K562 (cell line): ENCODE results near the gene NR5A2. TPM values are rescaled to one million over a fixed set of nuclear protein-coding genes. Genes with fewer than 3 reads are reported as not detected.
A peak's percentile ranks its signal among the peaks of the same experiment; 100 is the strongest.

Source experiments
- ATAC-seq: fragments of 200-7000 bp; cut with Tn5 transposase; 3 replicates; pipeline ENCODE4 v1.9.1; 2020; ENCODE audit warnings: moderate library complexity
- BruUV-seq: library from RNA; stranded (reverse); fragments of 400-500 nt; replicated peaks from 2 replicates; lab custom pipeline; 2021; lab: Mats Ljungman, UMichigan
- CTCF ChIA-PET: fragments of 300-600 bp; formaldehyde crosslinking; extraction: SDS; loops from one replicate; lab custom pipeline; 2021; ENCODE audit warnings: low intra/inter-chr PET ratio; lab: Yijun Ruan, JAX
- POLR2A ChIA-PET: fragments of 300-600, 350-650 bp; sonication (Branson Sonifier 250); formaldehyde crosslinking; extraction: SDS; loops from one replicate; lab custom pipeline; 2021; ENCODE audit warnings: antibody characterized with exemption, inconsistent platforms; lab: Yijun Ruan, JAX
- DNase-seq, 4 experiments: peaks; one replicate each; pipeline versions ENCODE4 v3.0.0 to v3.0.0-alpha.2; 2011 to 2018; ENCODE audit warnings: low spot score in 3 of 4, mixed read lengths in 3 of 4; ENCODE audit errors: extremely low read depth in 1 of 4
- FAIRE-seq: peaks from 2 replicates; lab custom pipeline; 2011; peaks lifted over from hg19 to GRCh38; lab: Jason Lieb, UNC
- H2AFZ ChIP-seq: 2 replicates; pipeline ENCODE4 v1.6.0; 2011; ENCODE audit warnings: low read depth, low read length, control low read depth, inconsistent platforms
- H3K27ac ChIP-seq: fragments of 200-600 bp; 3 replicates; pipeline ENCODE4 v1.8.0; 2011; ENCODE audit warnings: low read depth, mild to moderate bottlenecking, control low read depth, inconsistent platforms, low read length, moderate library complexity, mixed read lengths; ENCODE audit errors: extremely low read depth
- H3K27me3 ChIP-seq, 2 experiments: fragments of 300-600 bp in 1 of 2; 2 replicates in 1 of 2; 3 replicates in 1 of 2; pipeline versions ENCODE4 v1.6.0 to v1.8.0; 2011; ENCODE audit warnings: inconsistent platforms in 2 of 2, low read length in 2 of 2, mild to moderate bottlenecking in 1 of 2, mixed read lengths in 1 of 2, moderate library complexity in 1 of 2; ENCODE audit not compliant: control insufficient read depth in 2 of 2, insufficient read depth in 2 of 2
- H3K36me3 ChIP-seq: fragments of 300-600 bp; 3 replicates; pipeline ENCODE4 v1.8.0; 2011; ENCODE audit warnings: mild to moderate bottlenecking, low read length, inconsistent platforms; ENCODE audit not compliant: control insufficient read depth, insufficient read depth
- H3K4me1 ChIP-seq, 2 experiments: fragments of 200-600 bp in 1 of 2; replicated peaks in 1 of 2; 2 replicates in 1 of 2; 3 replicates in 1 of 2; pipeline versions ENCODE4 v1.5.1 to v1.8.0; 2011; ENCODE audit warnings: inconsistent platforms in 2 of 2, low read length in 2 of 2, mild to moderate bottlenecking in 1 of 2, mixed read lengths in 1 of 2, moderate library complexity in 1 of 2; ENCODE audit not compliant: control insufficient read depth in 2 of 2, insufficient read depth in 2 of 2
- H3K4me2 ChIP-seq: 2 replicates; pipeline ENCODE4 v1.6.1; 2011; ENCODE audit warnings: low read length, control low read depth, inconsistent platforms, mixed read lengths; ENCODE audit not compliant: insufficient read depth
- H3K4me3 ChIP-seq: fragments of 200-600 bp; sonication (generic), shearing (Covaris generic); 2 replicates; pipeline ENCODE4 v1.5.1; 2016; ENCODE audit warnings: control low read depth, inconsistent platforms
- H3K79me2 ChIP-seq: fragments of 200-600 bp; 3 replicates; pipeline ENCODE4 v1.8.0; 2011; ENCODE audit warnings: low read length, inconsistent platforms; ENCODE audit not compliant: control insufficient read depth, insufficient read depth
- H3K9ac ChIP-seq, 2 experiments: 2 replicates each; pipeline versions ENCODE4 v1.6.0 to v1.6.1; 2011; ENCODE audit warnings: low read depth in 2 of 2, low read length in 2 of 2, control low read depth in 1 of 2, inconsistent platforms in 1 of 2, mild to moderate bottlenecking in 1 of 2, mixed read lengths in 1 of 2; ENCODE audit not compliant: insufficient read depth in 1 of 2
- H3K9me1 ChIP-seq: one replicate; pipeline ENCODE4 v1.6.0; 2011; ENCODE audit warnings: inconsistent platforms, mild to moderate bottlenecking, low read length, moderate library complexity; ENCODE audit not compliant: control insufficient read depth, insufficient read depth
- H3K9me3 ChIP-seq: replicated peaks from 2 replicates; pipeline ENCODE4 v1.5.1; 2011; ENCODE audit warnings: low read depth, low read length, inconsistent platforms; ENCODE audit not compliant: control insufficient read depth, insufficient read depth
- H4K20me1 ChIP-seq: replicated peaks from 2 replicates; pipeline ENCODE4 v1.6.1; 2011; ENCODE audit warnings: low read length, inconsistent platforms, mixed read lengths; ENCODE audit not compliant: control insufficient read depth, insufficient read depth
- FOSL1 ChIP-seq: fragments of 200-800 bp; sonication (Bioruptor generic); conservative IDR thresholded peaks from 2 replicates; pipeline ENCODE4 v1.6.1; 2016; ENCODE audit warnings: missing genetic modification characterization, missing compliant biosample characterization
- NONO ChIP-seq, 2 experiments: fragments of 200-400 bp in 1 of 2; fragments of 450-650 bp in 1 of 2; formaldehyde crosslinking in 1 of 2; IDR thresholded peaks; 2 replicates each; pipeline ENCODE4 v1.6.1; 2017; ENCODE audit warnings: low read depth in 2 of 2, mild to moderate bottlenecking in 2 of 2, moderate library complexity in 2 of 2, low read length in 1 of 2
- RBM39 ChIP-seq: fragments of 200-400 bp; formaldehyde crosslinking; optimal IDR thresholded peaks from 2 replicates; pipeline ENCODE3; 2018; ENCODE audit warnings: low read depth, low read length
- WGBS: fragments of 100-300 bp; shearing (Covaris generic); methylation state at CpG from one replicate; pipeline ENCODE4 v1.1.6; 2016; ENCODE audit warnings: low coverage, mixed read lengths; ENCODE audit not compliant: insufficient coverage; ENCODE audit errors: missing lambda C conversion rate; 5-methylcytosine and 5-hydroxymethylcytosine counted together
- in situ Hi-C: fragments of 300-500 bp; cut with MboI; formaldehyde crosslinking; loops from 4 replicates; pipeline ENCODE4 v1.15.0; 2018; ENCODE audit warnings: inconsistent platforms, mixed read lengths
- intact Hi-C: fragments of 100-400 bp; cut with micrococcal nuclease; formaldehyde crosslinking; loops from 2 replicates; pipeline ENCODE4 v1.14.2; 2022
- polyA plus RNA-seq, 8 experiments: library from polyadenylated mRNA; depleted of rRNA in 4 of 8; stranded (reverse) in 5 of 8; unstranded in 3 of 8; fragments of >200 nt; fragmentation: Nextera tagmentation in 2 of 8; fragmentation: Illumina TruSeq in 1 of 8; extraction: Ambion mirVana in 2 of 8; extraction: Trizol in 1 of 8; gene quantifications; 2 replicates each; pipeline versions ENCODE4 v1.2.1 to v1.2.3, GENCODE V29; 2011 to 2014; ENCODE audit warnings: inconsistent platforms in 1 of 8, missing spikeins in 1 of 8
- total RNA-seq, 7 experiments: library from RNA; depleted of rRNA in 6 of 7; stranded (reverse); fragments of >200 nt in 6 of 7; fragmentation: Illumina TruSeq in 2 of 7; extraction: Trizol in 2 of 7; gene quantifications; 2 replicates each; pipeline versions ENCODE4 v1.2.1 to v1.2.3, GENCODE V29; 2011 to 2021; ENCODE audit warnings: low replicate concordance in 1 of 7
- TF ChIP-seq, protein P1 (sequence below), 2 experiments: fragments of 450-650 bp; IDR thresholded peaks; 2 replicates each; pipeline ENCODE4 v1.6.1; 2016; ENCODE audit warnings: mild to moderate bottlenecking in 2 of 2, borderline replicate concordance in 1 of 2, low read depth in 1 of 2, moderate library complexity in 1 of 2

The NR5A2 gene
- total and polyA plus RNA-seq, 9 of the 15 experiments (the other 6 are each of a cell fraction or from before 2014, with no cell fraction given) = 0.13 to 0.40 (median 0.29) TPM

DNA sequence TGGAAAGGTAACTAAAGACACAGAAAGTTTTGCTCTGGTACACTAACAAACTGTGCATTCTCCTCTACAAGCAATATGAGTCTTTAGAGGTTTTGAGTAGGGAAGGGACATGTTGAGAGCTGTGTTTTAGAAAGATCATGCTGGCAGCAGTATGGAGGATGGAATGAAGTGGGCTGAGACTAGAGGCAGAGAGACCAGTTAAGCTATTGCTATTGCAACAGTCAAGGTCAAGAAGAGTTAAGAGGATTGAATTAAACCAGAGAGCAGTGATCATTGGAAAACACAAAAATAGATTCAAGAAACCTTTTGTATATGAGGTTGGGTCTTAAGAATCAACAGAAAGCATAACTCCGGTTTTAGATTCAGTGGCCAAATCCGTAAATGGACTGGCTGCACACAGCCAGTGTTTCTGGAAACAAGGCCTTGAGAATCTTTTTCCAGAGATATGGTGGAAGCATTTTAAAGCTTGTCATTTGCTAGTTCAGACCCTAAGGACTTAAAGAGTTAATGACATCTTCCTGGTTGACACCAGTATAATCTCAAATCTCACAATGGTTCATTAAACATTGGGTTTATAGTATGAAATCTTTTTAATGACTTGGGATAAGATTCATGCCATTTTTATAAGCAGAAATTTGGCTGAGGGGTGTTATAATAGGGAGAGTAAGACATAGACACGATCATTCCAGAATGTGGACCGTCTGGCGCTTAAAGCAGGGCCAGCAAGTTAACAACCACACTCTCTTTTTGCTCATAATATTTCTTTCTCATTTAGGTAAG, 177.9 kb downstream of the NR5A2 start (continued):
- no peak for TF ChIP-seq NONO (IDR thresholded peaks at IDR 0.05; ENCODE audit: low read depth in 2 of 2, low read length in 1 of 2)

DNA sequence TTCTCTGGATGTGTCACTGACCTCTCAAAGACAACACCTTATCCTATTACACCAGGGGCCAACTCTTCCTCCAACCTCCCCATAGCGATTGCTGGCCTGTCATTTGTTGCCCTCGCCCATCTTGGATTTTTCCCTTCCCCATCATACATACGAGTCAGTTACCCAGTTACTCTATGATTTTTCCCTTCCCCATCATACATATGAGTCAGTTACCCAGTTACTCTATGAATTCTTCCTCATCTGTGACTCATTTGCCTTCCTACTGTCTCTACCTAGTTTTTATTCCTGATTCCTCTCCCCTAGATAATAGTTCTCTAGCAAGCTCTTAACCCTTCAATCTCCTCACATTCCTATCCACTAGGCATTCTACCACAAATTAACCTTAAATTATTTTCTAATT, 178.8 kb downstream of the NR5A2 start:
- in situ Hi-C loops = no loop called here

More for the DNA sequence above, 178.8 kb downstream of the NR5A2 start:
- H3K9me1 ChIP-seq = no peaks in the 10 kb centered on the region
- no peak overlapping the region for H2AFZ ChIP-seq
- H3K4me1 ChIP-seq = peaks cover 0 to 10% of the 10 kb centered on the region in 2 experiments; a peak in 3 of 5 replicates
- no peak for ATAC-seq
- H3K9ac ChIP-seq = no peak overlapping the region
- CTCF ChIA-PET = no interaction called here
- no TSS peak for BruUV-seq
- no peaks in the 10 kb centered on the region for H4K20me1 ChIP-seq
- WGBS = 37% methylated on average over 3 of the region's 3 CpGs
- no peak overlapping the region for H3K4me3 ChIP-seq
- no peak overlapping the region for H3K4me2 ChIP-seq
- TF ChIP-seq, protein P1, sequence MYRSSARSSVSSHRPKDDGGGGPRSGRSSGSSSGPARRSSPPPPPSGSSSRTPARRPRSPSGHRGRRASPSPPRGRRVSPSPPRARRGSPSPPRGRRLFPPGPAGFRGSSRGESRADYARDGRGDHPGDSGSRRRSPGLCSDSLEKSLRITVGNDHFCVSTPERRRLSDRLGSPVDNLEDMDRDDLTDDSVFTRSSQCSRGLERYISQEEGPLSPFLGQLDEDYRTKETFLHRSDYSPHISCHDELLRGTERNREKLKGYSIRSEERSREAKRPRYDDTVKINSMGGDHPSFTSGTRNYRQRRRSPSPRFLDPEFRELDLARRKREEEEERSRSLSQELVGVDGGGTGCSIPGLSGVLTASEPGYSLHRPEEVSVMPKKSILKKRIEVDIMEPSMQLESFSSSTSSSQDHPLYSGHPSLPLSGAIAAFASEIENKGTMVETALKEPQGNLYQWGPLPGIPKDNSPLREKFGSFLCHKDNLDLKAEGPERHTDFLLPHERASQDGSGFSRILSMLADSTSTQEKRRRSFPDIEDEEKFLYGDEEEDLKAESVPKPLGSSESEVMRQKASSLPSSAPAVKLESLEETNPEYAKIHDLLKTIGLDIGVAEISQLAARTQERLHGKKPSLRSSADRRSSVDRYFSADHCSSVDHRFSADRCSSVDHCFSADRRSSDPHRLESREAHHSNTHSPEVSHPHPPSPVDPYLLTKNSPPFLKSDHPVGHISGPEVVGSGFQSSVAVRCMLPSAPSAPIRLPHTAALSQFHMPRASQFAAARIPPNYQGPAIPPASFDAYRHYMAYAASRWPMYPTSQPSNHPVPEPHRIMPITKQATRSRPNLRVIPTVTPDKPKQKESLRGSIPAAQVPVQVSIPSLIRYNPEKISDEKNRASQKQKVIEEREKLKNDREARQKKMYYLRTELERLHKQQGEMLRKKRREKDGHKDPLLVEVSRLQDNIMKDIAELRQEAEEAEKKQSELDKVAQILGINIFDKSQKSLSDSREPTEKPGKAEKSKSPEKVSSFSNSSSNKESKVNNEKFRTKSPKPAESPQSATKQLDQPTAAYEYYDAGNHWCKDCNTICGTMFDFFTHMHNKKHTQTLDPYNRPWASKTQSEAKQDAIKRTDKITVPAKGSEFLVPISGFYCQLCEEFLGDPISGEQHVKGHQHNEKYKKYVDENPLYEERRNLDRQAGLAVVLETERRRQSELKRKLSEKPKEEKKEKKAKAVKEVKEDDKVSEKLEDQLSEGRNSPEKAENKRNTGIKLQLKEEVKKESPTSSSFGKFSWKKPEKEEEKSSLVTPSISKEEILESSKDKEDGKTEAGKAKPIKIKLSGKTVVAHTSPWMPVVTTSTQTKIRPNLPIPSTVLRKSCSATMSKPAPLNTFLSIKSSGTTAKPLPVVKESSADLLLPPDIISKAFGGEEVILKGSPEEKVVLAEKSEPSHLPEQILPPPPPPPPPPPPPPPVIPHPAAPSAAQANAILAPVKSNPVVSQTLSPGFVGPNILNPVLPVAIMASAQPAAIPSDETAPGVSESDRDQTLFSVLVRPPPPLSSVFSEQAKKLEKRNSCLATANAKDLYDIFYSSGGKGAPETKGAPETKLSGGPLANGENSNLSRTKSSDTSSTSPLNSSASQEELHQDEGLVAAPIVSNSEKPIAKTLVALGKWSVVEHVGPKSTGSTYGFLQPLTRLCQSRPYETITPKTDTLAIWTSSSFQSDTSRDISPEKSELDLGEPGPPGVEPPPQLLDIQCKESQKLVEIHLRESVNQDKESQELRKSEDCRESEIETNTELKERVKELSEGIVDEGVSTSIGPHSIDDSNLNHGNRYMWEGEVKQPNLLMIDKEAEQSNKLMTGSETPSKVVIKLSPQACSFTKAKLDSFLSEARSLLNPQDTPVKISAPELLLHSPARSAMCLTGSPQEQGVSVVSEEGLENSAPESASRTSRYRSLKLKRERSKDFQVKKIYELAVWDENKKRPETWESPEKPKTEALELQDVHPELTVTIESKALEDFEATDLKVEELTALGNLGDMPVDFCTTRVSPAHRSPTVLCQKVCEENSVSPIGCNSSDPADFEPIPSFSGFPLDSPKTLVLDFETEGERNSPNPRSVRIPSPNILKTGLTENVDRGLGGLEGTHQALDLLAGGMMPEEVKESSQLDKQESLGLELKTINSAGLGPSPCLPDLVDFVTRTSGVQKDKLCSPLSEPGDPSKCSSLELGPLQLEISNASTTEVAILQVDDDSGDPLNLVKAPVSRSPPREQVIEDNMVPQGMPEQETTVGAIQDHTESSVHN (IDR thresholded peaks at IDR 0.05; ENCODE audit: borderline replicate concordance in 1 of 2, low read depth in 1 of 2) = no peak
- no peak for TF ChIP-seq RBM39
- TF ChIP-seq FOSL1 (tag) = peak; percentile 38; the same call in 1 of the 2 replicates
- H3K27ac ChIP-seq = no peak overlapping the region
- intact Hi-C loops = no loop called here
- no peaks in the 10 kb centered on the region for H3K9me3 ChIP-seq
- POLR2A ChIA-PET = no interaction called here
- no peaks in the 10 kb centered on the region for H3K36me3 ChIP-seq
- DNase-seq = no peak
- H3K79me2 ChIP-seq = no peaks in the 10 kb centered on the region
- no peaks in the 10 kb centered on the region for H3K27me3 ChIP-seq
- no peak for FAIRE-seq
